Left hindlimb (tissue), 1 donor: ENCODE results near the gene TLNRD1.

Source experiments
- DNase-seq: peaks from one replicate; pipeline ENCODE4 v3.0.0-alpha.2; 2018

Gene TLNRD1

GRCh38 chr15:80978685-80979329 is 21.9 kb upstream of the TLNRD1 start:
- DNase-seq = no peak

DNA sequence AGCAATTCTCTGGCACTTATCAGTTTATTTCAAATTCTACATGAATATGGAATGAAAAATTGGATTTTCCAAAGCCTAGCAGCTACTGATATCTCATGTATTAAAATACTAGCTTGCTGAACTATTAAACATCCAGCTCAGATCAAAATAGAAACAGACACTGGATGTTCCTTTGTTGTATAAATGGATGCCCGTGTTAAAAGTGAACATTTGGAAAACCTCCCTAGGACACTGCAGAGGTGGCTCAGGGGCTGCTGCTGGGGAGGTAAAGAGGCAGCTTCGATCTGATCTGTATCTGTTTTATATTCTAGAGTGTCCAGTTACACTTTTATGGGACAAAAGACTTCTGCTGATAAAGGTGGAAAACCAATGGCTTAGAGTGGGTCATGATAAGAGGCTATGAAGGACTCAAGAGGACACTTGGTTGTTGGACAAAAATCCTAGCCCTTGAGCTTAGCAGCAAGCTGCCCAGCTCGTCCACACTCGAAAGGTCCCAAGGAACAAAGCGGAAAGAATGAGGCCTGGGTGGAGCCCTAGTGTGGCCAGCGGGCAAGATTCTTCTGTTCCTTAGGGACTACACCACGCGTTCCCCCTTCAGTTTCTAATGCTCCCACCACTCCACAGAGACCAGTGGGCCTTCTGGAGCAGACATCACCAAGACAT is 21.1 kb upstream of the TLNRD1 start:
- no peak for DNase-seq

DNA sequence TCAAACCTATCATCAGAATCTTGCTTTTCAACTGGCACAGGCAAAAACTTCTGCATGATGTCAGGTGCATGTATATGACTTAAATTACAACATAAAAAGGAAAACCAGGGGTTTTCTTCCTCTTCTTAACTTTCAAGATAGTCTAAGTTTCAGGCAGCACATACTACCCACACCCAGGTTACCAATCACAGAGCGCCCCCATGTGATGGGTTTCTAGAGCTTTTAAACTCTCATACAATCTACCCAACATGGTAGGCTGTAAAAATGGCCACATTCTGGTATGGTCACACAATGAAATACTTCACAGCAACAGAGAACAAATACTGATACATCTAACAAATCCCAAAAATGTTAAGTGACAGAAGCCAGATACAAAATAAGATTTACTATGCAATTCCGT is 18.5 kb upstream of the TLNRD1 start:
- no peak for DNase-seq

- no peak for DNase-seq
Measured at GRCh38 chr15:80982839-80983238, 17.9 kb upstream of the TLNRD1 start.

GRCh38 chr15:80984856-80985255 is 15.9 kb upstream of the TLNRD1 start:
- DNase-seq = no peak

DNA sequence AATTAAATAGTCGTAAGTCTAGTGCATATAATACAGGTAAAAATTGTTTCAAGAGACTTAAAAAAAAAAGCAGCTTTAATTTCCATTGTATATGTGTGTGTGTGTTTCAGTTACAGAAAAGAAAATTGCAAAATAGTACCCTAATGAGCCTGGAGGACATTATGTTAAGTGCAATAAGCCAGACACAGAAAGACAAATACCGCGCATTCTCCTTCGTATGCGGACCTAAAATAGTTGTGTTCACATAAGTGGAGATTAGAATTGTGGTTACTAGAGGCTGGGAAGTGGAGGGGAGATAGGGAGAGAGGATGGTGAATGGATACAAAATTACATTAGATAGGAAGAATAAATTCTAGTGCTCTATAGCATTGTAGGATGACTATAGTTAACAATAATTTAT is 14.7 kb upstream of the TLNRD1 start:
- no peak for DNase-seq

DNA sequence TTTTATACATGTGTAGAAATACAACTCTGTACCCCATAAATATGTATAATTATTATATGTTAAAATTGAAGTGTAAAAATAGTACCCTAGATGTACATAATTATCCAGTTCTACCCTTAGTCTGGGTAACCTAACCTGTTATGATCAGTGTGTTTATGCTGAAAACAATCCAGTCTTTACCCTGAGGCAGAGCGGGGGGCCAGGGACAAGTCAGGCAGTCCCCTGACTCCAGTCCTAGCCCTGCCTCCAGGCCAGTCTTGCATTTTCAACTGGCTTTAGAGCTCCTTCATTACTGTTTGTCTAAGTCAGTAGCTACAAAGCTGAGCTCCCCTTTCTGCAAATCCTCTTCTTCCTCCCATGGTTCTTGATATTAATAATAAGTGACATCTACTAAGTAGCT is 14.2 kb upstream of the TLNRD1 start:
- no peak for DNase-seq

- DNase-seq = no peak
Measured at GRCh38 chr15:80988148-80988796, 12.5 kb upstream of the TLNRD1 start.

GRCh38 chr15:80989081-80989517 is 11.6 kb upstream of the TLNRD1 start:
- DNase-seq = no peak

DNA sequence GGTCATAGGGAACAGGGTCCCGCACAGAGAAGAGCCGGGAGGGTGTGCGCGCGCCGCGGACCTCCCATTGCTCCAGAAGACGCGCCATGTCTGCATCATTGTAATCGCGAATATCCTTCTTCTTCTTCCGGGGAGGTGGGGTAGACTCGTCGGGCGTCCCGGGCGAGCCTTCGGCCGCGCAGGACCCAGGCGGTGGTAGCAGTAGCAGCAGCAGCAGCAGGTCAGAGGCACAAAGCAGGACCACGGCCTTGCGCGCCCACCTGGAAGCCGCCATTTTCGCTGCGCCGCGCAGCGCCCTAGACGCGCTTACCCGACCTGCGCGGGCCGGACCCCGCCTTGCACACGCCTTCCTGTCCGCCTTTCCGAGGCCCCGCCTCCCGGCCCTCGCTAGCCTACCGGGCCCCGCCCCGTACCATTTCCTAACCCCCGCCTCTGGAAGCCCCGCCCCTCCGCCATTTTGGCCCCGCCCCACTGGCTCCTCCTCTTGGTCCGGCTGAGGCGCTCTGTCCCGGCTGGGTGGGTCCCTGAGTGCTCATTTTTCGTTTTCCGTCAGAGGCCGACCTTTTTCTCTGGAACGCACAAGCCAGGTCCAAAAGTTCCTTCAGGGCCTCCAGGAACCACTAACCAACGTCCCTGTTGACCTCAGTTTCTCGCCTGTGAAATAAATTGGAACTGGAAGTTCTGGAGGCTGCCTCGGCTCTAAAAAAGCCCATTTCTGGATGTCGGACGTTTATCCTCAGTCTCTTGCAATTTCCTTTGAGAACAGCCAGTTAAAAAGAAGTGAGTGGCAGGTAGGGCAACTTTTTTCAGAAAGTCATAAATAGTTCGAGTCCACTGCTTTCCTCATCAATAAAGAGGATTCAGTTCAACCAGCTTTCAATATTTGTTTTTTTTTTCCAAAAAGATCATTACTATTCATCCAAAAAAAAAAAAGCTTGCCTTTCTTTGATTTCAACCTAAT is 10.9 kb upstream of the TLNRD1 start, which contains the start of gene MESD:
TSS of gene MESD (minus strand) at position 302 of the 961 bp plus-strand sequence. CDS start at position 274, 28 bp downstream.
- DNase-seq = peak; percentile 98

GRCh38 chr15:80990955-80991354 is 9.8 kb upstream of the TLNRD1 start:
- DNase-seq = no peak

GRCh38 chr15:80991421-80991820 is 9.3 kb upstream of the TLNRD1 start:
- DNase-seq = no peak

- no peak for DNase-seq
Measured at GRCh38 chr15:80992006-80992405, 8.7 kb upstream of the TLNRD1 start.

- no peak for DNase-seq
Measured at GRCh38 chr15:80992441-80992840, 8.3 kb upstream of the TLNRD1 start.

DNA sequence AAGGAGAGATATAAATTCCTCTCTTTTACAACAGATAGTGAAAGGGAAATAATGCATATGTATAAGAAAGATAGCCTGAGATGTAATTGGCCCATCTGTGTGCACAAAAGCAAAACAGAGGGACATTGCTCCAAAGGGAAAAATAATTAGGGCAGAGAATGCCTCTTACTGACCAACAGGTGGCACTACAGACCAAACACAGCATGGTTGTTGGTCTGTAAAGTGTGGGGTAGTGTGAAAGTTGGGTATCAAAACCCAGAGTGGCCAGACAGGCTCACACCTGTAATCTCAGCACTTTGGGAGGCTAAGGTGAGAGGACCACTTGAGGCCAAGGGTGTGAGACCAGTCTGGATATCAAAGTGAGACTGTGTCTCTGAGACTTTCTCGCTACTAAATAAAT is 4.5 kb upstream of the TLNRD1 start:
- DNase-seq = no peak

DNA sequence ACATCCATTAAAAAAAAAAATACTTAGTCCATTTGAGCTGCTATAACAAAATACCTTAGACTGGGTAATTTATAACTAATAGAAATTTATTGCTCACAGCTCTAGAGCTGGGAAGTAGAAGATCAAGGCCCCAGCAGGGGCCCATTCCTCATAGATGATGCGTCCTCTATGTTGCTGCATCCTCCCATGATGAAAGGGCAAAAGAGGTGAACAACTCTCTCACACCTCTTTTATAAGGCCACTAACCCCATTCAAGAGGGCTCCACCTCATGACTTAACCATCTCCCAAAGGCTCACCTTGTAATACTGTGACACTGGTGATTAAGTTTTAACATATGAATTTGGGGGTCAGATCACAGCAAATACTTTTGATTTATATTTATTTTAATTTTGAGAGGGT is 3.0 kb upstream of the TLNRD1 start:
- DNase-seq = no peak

DNA sequence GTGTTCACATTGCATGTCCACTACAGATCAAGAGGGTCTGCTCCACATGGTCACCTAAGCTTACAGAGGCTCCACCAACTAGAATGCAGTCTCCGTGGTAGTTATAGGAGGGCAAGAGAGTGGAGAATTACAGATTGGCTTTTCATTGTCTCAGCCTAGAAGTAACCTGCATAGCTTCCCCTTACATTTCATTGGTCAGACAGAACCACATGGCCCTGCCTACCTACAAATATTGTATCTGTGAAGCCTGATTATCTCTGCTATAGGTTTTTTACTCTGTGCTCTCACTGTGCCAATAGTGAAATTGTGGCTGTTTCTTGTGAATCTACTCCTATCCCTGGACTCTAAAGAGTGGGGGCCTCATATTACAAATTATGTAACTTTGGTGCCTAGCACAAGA is 2.5 kb upstream of the TLNRD1 start:
- DNase-seq = no peak

DNA sequence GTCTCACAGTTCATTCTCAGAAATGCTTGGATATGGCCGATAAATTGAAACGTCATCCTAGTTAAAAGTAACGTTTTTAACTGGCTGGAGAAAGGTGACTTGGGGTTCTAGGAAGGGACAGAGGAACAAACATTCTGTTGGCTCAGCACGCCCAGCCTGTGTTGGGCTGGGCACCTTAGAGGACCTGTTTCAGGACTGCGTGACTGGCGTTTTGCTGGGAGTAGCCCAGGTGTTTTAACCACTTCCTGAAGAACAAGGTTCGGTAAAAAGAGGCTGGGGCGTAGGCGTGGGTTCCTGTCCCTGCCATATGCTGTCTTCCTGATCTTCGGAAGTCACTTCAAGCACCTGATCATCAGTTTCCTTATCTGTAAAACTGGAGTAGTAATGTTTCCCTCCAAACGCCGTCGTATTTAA is 1.1 kb upstream of the TLNRD1 start:
- DNase-seq = no peak

DNA sequence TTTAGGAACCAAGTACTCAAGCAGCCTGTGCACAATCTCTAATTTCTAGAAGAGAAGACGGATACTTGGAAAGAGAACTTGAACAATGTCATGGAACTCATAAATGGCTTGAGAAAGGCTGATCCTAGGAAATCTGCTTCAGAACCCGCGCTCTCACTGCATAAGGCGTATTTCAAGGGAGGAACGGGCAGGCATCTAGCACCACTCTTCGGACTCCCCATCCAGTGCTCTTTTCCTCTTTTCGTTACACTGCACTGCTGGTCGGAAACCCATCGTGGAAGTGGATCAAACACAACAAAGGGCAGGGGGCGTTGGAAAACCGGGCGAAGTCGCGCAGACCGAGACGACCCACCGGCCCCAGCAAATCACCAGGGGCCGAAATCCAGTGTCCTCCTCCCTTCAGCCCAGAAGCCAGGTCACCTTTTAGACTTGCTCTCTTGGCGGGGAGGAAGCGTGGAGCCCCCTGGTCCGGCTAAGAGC is 539 bp upstream of the TLNRD1 start:
- no peak for DNase-seq

DNA sequence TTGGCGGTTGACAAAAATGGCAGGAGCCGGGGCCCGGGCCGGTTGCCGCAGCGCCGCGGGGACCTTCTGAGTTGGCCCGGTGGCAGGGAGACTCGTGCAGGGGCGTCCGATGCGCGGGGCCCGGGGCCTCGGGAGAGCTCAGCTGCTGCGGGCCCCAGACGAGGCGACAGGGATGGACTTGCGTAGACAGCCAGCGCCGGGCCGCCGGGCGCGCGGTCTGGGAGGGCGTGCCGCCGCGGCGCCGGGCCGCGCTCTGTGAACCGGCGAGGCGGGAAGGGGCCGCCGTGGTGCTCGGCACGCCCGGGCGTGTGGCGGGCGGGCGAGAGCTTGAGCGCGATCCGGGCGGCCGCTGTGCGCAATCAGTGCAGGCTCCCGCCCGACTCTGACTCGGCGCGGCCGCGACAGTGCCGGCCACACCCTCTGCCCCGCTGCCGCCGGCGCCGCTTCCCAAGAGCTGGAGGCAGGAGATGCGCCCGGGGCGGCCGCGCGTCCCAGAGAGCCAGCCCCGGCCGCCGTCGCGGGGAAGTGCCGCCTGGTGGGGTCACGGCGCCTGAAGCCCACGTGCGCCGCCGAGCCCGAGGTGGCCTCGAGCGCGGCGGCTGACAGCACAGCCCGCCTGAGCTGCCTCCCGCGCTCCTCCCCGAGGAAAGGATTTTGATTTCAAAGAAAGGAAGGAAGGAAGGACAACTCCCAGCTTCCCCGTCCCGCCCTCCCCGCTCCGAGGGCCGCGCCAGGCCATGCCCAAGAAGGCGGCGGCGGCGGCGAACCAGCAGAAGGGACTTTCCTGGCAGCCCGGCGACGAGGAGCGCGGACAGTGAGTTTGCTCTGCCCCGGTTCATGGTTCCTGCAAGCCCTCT is 657 bp downstream of the TLNRD1 start:
- peak; percentile 62 for DNase-seq

GRCh38 chr15:81002009-81002330 is 1.2 kb downstream of the TLNRD1 start:
- DNase-seq = no peak
